Epithelial cell of esophagus (primary cell): ENCODE measurements around the gene YDJC.
"Not testable (repeated sequence)": the region's sequence is repeated elsewhere in the genome, so short reads cannot be mapped to it uniquely, and the experiment has no call there.

Experiments
- DNase-seq: peaks from one replicate; pipeline ENCODE4 v3.0.0; 2010; ENCODE audit warnings: low read depth
- H3K4me3 ChIP-seq: 2 replicates; pipeline ENCODE4 v1.5.1; 2011; ENCODE audit warnings: mild to moderate bottlenecking, low read length, control low read depth
- TF ChIP-seq, protein P1 (sequence below): IDR thresholded peaks from 2 replicates; pipeline ENCODE4 v1.5.1; 2011; ENCODE audit warnings: low read depth, mild to moderate bottlenecking, low read length, control low read depth, inconsistent platforms; ENCODE audit not compliant: insufficient read depth; ENCODE audit errors: missing control alignments

YDJC gene

DNA sequence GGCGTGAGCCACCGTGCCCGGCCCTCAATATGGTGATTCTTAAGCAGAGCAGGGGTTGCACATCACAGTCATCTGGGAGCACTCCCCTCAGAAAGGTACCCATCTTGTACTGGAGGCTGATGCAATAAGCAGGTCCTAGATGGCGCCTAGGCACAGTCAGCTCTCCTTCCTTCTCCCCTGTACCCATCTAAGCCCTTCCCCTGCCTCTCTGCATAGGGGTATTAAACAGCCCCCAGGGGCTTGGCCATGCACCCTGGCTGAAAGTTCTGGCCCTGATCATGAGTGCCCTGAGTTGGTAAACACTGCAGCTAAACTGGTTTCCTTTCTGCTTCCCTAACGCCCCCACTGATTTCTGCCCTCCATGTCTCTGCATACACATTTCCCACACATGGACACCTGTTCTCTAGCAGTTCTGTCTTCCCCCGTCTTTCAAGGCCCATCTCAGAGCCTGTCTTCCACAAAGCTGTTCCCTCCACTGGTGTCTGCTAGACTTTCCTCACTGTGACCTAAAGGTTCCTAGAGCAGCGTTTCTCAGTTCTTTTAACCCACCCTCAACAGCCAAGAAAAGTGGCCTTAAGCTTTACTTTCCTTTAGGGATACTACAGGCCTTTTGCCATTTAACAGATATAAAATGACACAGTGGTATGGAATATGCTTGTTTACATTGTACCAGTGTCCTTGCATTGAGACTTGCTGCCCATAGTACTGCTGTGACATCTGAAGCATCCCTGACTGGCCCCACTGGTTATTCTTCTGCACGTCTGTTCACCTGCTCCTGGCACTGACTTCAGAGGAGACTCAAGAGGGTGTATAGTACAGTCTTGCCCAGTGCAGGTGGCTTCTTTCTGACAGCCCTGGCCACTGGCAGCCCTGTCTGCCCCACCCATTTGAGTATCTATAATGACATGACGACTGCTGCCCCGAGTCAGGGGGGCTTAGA lies 46.8 kb downstream of the YDJC start:
- no peak overlapping the region for H3K4me3 ChIP-seq
- DNase-seq: no peak
- TF ChIP-seq, protein P1, sequence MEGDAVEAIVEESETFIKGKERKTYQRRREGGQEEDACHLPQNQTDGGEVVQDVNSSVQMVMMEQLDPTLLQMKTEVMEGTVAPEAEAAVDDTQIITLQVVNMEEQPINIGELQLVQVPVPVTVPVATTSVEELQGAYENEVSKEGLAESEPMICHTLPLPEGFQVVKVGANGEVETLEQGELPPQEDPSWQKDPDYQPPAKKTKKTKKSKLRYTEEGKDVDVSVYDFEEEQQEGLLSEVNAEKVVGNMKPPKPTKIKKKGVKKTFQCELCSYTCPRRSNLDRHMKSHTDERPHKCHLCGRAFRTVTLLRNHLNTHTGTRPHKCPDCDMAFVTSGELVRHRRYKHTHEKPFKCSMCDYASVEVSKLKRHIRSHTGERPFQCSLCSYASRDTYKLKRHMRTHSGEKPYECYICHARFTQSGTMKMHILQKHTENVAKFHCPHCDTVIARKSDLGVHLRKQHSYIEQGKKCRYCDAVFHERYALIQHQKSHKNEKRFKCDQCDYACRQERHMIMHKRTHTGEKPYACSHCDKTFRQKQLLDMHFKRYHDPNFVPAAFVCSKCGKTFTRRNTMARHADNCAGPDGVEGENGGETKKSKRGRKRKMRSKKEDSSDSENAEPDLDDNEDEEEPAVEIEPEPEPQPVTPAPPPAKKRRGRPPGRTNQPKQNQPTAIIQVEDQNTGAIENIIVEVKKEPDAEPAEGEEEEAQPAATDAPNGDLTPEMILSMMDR: no peak

GRCh38 chr22:21581009-21581713 lies 48.7 kb downstream of the YDJC start:
- DNase-seq: not testable (repeated sequence)

GRCh38 chr22:21580623-21581007 lies 49.2 kb downstream of the YDJC start:
- H3K4me3 ChIP-seq, DNase-seq: not testable (repeated sequence)

More at GRCh38 chr22:21581009-21581713, 48.7 kb downstream of the YDJC start:
- H3K4me3 ChIP-seq: not testable (repeated sequence)

DNA sequence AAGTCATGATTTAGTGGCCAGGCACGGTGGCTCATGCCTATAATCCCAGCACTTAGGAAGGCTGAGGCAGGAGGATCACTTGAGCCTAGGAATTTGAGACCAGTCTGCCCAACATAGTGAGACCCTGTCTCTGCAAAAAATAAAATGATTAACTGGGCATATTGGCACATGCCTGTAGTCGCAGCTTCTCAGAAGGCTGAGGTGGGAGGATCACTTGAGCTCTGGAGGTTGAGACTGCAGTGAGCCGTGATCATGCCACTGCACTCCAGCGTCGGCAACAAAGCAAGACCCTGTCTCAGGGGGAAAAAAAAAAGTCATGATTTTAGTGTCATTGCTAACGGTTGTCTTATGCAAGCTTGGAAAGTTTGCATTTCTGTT lies 50.4 kb downstream of the YDJC start:
- TF ChIP-seq, protein P1: no peak
- H3K4me3 ChIP-seq: no peak overlapping the region
- no peak for DNase-seq
